NCI-H2081 (cell line): Measurements from ENCODE around the gene KREMEN2.

Experiments
- DNase-seq, 2 experiments: peaks; one replicate each; lab custom pipeline; 2025; lab: John Stamatoyannopoulos, UW

Gene KREMEN2

GRCh38 chr16:3004781-3005284 is 40.8 kb downstream of the KREMEN2 start:
- DNase-seq = peak in 1 of 2 experiments; percentile 58

- DNase-seq = no peak
Observed at GRCh38 chr16:3007059-3007956, 43.2 kb downstream of the KREMEN2 start.

- no peak for DNase-seq
Observed at GRCh38 chr16:3007957-3008689, 44.0 kb downstream of the KREMEN2 start.

GRCh38 chr16:3008690-3009037 is 44.6 kb downstream of the KREMEN2 start:
- no peak for DNase-seq

GRCh38 chr16:3009568-3010390 is 45.7 kb downstream of the KREMEN2 start:
- no peak for DNase-seq

GRCh38 chr16:3010510-3010909 is 46.4 kb downstream of the KREMEN2 start:
- DNase-seq = no peak

- peak; percentile 73 to 82 for DNase-seq
Observed at GRCh38 chr16:3012246-3012645, 48.2 kb downstream of the KREMEN2 start.

GRCh38 chr16:3012828-3013420 is 48.8 kb downstream of the KREMEN2 start, which contains the start of gene CLDN9:
TSS of gene CLDN9 (plus strand) at chr16:3012923. CDS start at chr16:3013363, 440 bp downstream.
- DNase-seq = peak; percentile 53 to 85

- DNase-seq = no peak
Observed at GRCh38 chr16:3013491-3013951, 49.4 kb downstream of the KREMEN2 start.

- DNase-seq = no peak
Observed at GRCh38 chr16:3013998-3014690, 50.1 kb downstream of the KREMEN2 start.

GRCh38 chr16:3014971-3015370 is 50.9 kb downstream of the KREMEN2 start:
- DNase-seq = no peak

GRCh38 chr16:3015865-3016521 is 51.9 kb downstream of the KREMEN2 start:
- no peak for DNase-seq

- DNase-seq = no peak
Observed at GRCh38 chr16:3017344-3017743, 53.3 kb downstream of the KREMEN2 start.
